Mesenchymal stem cell (in vitro differentiated cells and primary cell): ENCODE results near the gene DHODH.

ENCODE experiments used
- DNase-seq: peaks from one replicate; pipeline ENCODE4 v3.0.0-alpha.2; 2013
- H2AFZ ChIP-seq: one replicate; pipeline ENCODE4 v1.6.1; 2013; ENCODE audit warnings: low read depth, mild to moderate bottlenecking, control low read depth, inconsistent platforms, low read length, moderate library complexity
- H2AK5ac ChIP-seq: 2 replicates; pipeline ENCODE4 v1.6.1; 2013; ENCODE audit warnings: low read length, moderate library complexity, mild to moderate bottlenecking, inconsistent platforms; ENCODE audit not compliant: severe bottlenecking
- H2BK120ac ChIP-seq: one replicate; pipeline ENCODE4 v1.6.1; 2013; ENCODE audit warnings: low read depth, mild to moderate bottlenecking, inconsistent platforms, low read length, moderate library complexity
- H2BK12ac ChIP-seq, 2 experiments: one replicate each; pipeline ENCODE4 v1.6.1; 2013; ENCODE audit warnings: inconsistent platforms in 2 of 2, low read length in 2 of 2, mild to moderate bottlenecking in 2 of 2, moderate library complexity in 2 of 2, control low read depth in 1 of 2
- H2BK15ac ChIP-seq: one replicate; pipeline ENCODE4 v1.6.1; 2013; ENCODE audit warnings: mild to moderate bottlenecking, low read depth, inconsistent platforms; ENCODE audit not compliant: poor library complexity, severe bottlenecking
- H2BK5ac ChIP-seq: 2 replicates; pipeline ENCODE4 v1.6.1; 2013; ENCODE audit warnings: low read depth, mild to moderate bottlenecking, low read length, control low read depth, inconsistent platforms; ENCODE audit not compliant: poor library complexity, severe bottlenecking
- H3K14ac ChIP-seq, 2 experiments: one replicate each; pipeline ENCODE4 v1.6.1; 2013; ENCODE audit warnings: inconsistent platforms in 2 of 2, low read length in 2 of 2, control low read depth in 1 of 2, mild to moderate bottlenecking in 1 of 2, moderate library complexity in 1 of 2
- H3K18ac ChIP-seq, 2 experiments: one replicate each; pipeline ENCODE4 v1.6.1; 2013; ENCODE audit warnings: inconsistent platforms in 2 of 2, low read length in 2 of 2, control low read depth in 1 of 2, low read depth in 1 of 2, mild to moderate bottlenecking in 1 of 2
- H3K23ac ChIP-seq, 2 experiments: one replicate each; pipeline ENCODE4 v1.6.1; 2013; ENCODE audit warnings: inconsistent platforms in 2 of 2, low read length in 2 of 2, mild to moderate bottlenecking in 2 of 2, moderate library complexity in 2 of 2, control low read depth in 1 of 2
- H3K27ac ChIP-seq: 2 replicates; pipeline ENCODE4 v1.5.1; 2013; ENCODE audit warnings: mild to moderate bottlenecking, moderate library complexity, low read length, control low read depth, inconsistent platforms; ENCODE audit not compliant: poor library complexity, severe bottlenecking
- H3K27me3 ChIP-seq, 2 experiments: 2 replicates each; pipeline versions ENCODE4 v1.6.1 to v1.7.0; 2013; ENCODE audit warnings: low read length in 2 of 2, mild to moderate bottlenecking in 2 of 2, moderate library complexity in 2 of 2, control low read depth in 1 of 2, inconsistent platforms in 1 of 2; ENCODE audit not compliant: control insufficient read depth in 1 of 2, insufficient read depth in 1 of 2
- H3K36me3 ChIP-seq, 2 experiments: 2 replicates each; pipeline versions ENCODE4 v1.6.1 to v1.7.0; 2013; ENCODE audit warnings: low read length in 2 of 2, control low read depth in 1 of 2, inconsistent platforms in 1 of 2, low read depth in 1 of 2, mild to moderate bottlenecking in 1 of 2; ENCODE audit not compliant: insufficient read depth in 2 of 2, control insufficient read depth in 1 of 2
- H3K4ac ChIP-seq, 2 experiments: one replicate each; pipeline ENCODE4 v1.6.1; 2013; ENCODE audit warnings: inconsistent platforms in 2 of 2, low read length in 2 of 2, mild to moderate bottlenecking in 2 of 2, moderate library complexity in 2 of 2, control low read depth in 1 of 2, low read depth in 1 of 2
- H3K4me1 ChIP-seq: 2 replicates; pipeline ENCODE4 v1.6.1; 2013; ENCODE audit warnings: low read depth, low read length, control low read depth; ENCODE audit not compliant: control insufficient read depth, insufficient read depth
- H3K4me2 ChIP-seq: 2 replicates; pipeline ENCODE4 v1.6.1; 2013; ENCODE audit warnings: low read length, mild to moderate bottlenecking, inconsistent platforms; ENCODE audit not compliant: poor library complexity, severe bottlenecking
- H3K4me3 ChIP-seq, 2 experiments: 2 replicates each; pipeline versions ENCODE4 v1.5.1 to v1.7.0; 2013; ENCODE audit warnings: low read length in 2 of 2, mild to moderate bottlenecking in 2 of 2, control low read depth in 1 of 2, low read depth in 1 of 2; ENCODE audit not compliant: insufficient read depth in 1 of 2
- H3K79me1 ChIP-seq: replicated peaks from 2 replicates; pipeline ENCODE4 v1.6.1; 2013; ENCODE audit warnings: mild to moderate bottlenecking, control low read depth, low read length, inconsistent platforms; ENCODE audit not compliant: poor library complexity, severe bottlenecking
- H3K9ac ChIP-seq: 2 replicates; pipeline ENCODE4 v1.7.0; 2013; ENCODE audit warnings: mild to moderate bottlenecking, low read length, moderate library complexity
- H3K9me3 ChIP-seq: 2 replicates; pipeline ENCODE4 v1.7.0; 2013; ENCODE audit warnings: mild to moderate bottlenecking, low read length; ENCODE audit not compliant: control insufficient read depth
- H4K8ac ChIP-seq: one replicate; pipeline ENCODE4 v1.6.1; 2013; ENCODE audit warnings: inconsistent platforms, mild to moderate bottlenecking, low read length, moderate library complexity
- H4K91ac ChIP-seq: one replicate; pipeline ENCODE4 v1.6.1; 2013; ENCODE audit warnings: mild to moderate bottlenecking, low read length, inconsistent platforms
- WGBS: methylation state at CpG from one replicate; pipeline ENCODE4 v1.1.7; 2013; ENCODE audit warnings: mixed read lengths; 5-methylcytosine and 5-hydroxymethylcytosine counted together

DHODH gene

GRCh38 chr16:72024862-72025382 lies 16.4 kb downstream of the DHODH start:
- Histone ChIP-seq H3K27ac (no peak overlapping the region), H3K4ac (no peak overlapping the region), H3K4me3 (no peak overlapping the region), H2AK5ac (no peak overlapping the region), H3K18ac (no peak overlapping the region), H2BK5ac (no peak overlapping the region), H3K4me1 (no peaks in the 10 kb centered on the region), H2BK15ac (no peak overlapping the region), H3K79me1 (no peaks in the 10 kb centered on the region), H3K23ac (no peak overlapping the region), H3K9me3 (no peaks in the 10 kb centered on the region), H3K36me3 (peaks cover 44 to 51% of the 10 kb centered on the region in 2 experiments), H3K27me3 (no peaks in the 10 kb centered on the region), H3K4me2 (no peak overlapping the region), H2BK120ac (no peak overlapping the region), H2AFZ (no peak overlapping the region), H4K8ac (no peak overlapping the region), H3K14ac (no peak overlapping the region), H3K9ac (no peak overlapping the region), H2BK12ac (no peak overlapping the region), H4K91ac (no peak overlapping the region)
- 68% methylated on average over 4 of the region's 6 CpGs for WGBS
- DNase-seq = no peak

GRCh38 chr16:72025404-72026114 lies 17.0 kb downstream of the DHODH start:
- H3K4ac ChIP-seq = no peak overlapping the region
- H2BK5ac ChIP-seq = no peak overlapping the region
- H2BK15ac ChIP-seq = no peak overlapping the region
- no peak overlapping the region for H3K4me2 ChIP-seq
- H2BK12ac ChIP-seq = no peak overlapping the region
- H3K27ac ChIP-seq = no peak overlapping the region
- no peaks in the 10 kb centered on the region for H3K9me3 ChIP-seq
- DNase-seq = no peak
- no peak overlapping the region for H2AK5ac ChIP-seq
- no peak overlapping the region for H4K91ac ChIP-seq
- H3K4me3 ChIP-seq = no peak overlapping the region
- H4K8ac ChIP-seq = no peak overlapping the region
- H2BK120ac ChIP-seq = no peak overlapping the region
- H3K9ac ChIP-seq = no peak overlapping the region
- no peak overlapping the region for H3K23ac ChIP-seq
- no peaks in the 10 kb centered on the region for H3K27me3 ChIP-seq
- peaks cover 41 to 49% of the 10 kb centered on the region in 2 experiments for H3K36me3 ChIP-seq
- no peaks in the 10 kb centered on the region for H3K4me1 ChIP-seq
- no peaks in the 10 kb centered on the region for H3K79me1 ChIP-seq
- no peak overlapping the region for H2AFZ ChIP-seq
- H3K18ac ChIP-seq = no peak overlapping the region
- H3K14ac ChIP-seq = no peak overlapping the region
- WGBS = 96% methylated on average over 19 of the region's 19 CpGs

GRCh38 chr16:72027669-72028378 lies 19.3 kb downstream of the DHODH start:
- no peak overlapping the region for H4K91ac ChIP-seq
- H3K23ac ChIP-seq = no peak overlapping the region
- no peak overlapping the region for H3K18ac ChIP-seq
- WGBS = over 99% methylated on average over 6 of the region's 6 CpGs
- no peak overlapping the region for H3K4me2 ChIP-seq
- DNase-seq = no peak
- no peaks in the 10 kb centered on the region for H3K27me3 ChIP-seq
- no peak overlapping the region for H3K27ac ChIP-seq
- H2BK5ac ChIP-seq = no peak overlapping the region
- no peak overlapping the region for H2AK5ac ChIP-seq
- H3K4ac ChIP-seq = no peak overlapping the region
- H3K4me1 ChIP-seq = no peaks in the 10 kb centered on the region
- H2BK12ac ChIP-seq = no peak overlapping the region
- H2BK15ac ChIP-seq = no peak overlapping the region
- H3K9ac ChIP-seq = no peak overlapping the region
- H3K14ac ChIP-seq = no peak overlapping the region
- no peak overlapping the region for H4K8ac ChIP-seq
- H2AFZ ChIP-seq = no peak overlapping the region
- H2BK120ac ChIP-seq = no peak overlapping the region
- H3K36me3 ChIP-seq = peaks cover 21 to 29% of the 10 kb centered on the region in 2 experiments
- H3K9me3 ChIP-seq = no peaks in the 10 kb centered on the region
- H3K79me1 ChIP-seq = no peaks in the 10 kb centered on the region
- H3K4me3 ChIP-seq = no peak overlapping the region

- H2BK15ac ChIP-seq = no peak overlapping the region
- no peaks in the 10 kb centered on the region for H3K27me3 ChIP-seq
- no peak overlapping the region for H3K14ac ChIP-seq
- H3K27ac ChIP-seq = no peak overlapping the region
- H3K18ac ChIP-seq = no peak overlapping the region
- DNase-seq = no peak
- H2AK5ac ChIP-seq = no peak overlapping the region
- no peak overlapping the region for H4K8ac ChIP-seq
- H3K23ac ChIP-seq = no peak overlapping the region
- peaks cover 10 to 13% of the 10 kb centered on the region in 2 experiments for H3K36me3 ChIP-seq
- H3K4me1 ChIP-seq = no peaks in the 10 kb centered on the region
- H2BK120ac ChIP-seq = no peak overlapping the region
- no peak overlapping the region for H3K4me3 ChIP-seq
- H3K4ac ChIP-seq = no peak overlapping the region
- no peak overlapping the region for H3K4me2 ChIP-seq
- 94% methylated on average over 7 of the region's 7 CpGs for WGBS
- H3K9me3 ChIP-seq = no peaks in the 10 kb centered on the region
- H2AFZ ChIP-seq = no peak overlapping the region
- H4K91ac ChIP-seq = no peak overlapping the region
- no peak overlapping the region for H2BK12ac ChIP-seq
- H3K79me1 ChIP-seq = no peaks in the 10 kb centered on the region
- no peak overlapping the region for H2BK5ac ChIP-seq
- H3K9ac ChIP-seq = no peak overlapping the region
Measured at GRCh38 chr16:72029567-72030271, 21.2 kb downstream of the DHODH start.
